ENCODE results near the gene FAM193A.

DNA sequence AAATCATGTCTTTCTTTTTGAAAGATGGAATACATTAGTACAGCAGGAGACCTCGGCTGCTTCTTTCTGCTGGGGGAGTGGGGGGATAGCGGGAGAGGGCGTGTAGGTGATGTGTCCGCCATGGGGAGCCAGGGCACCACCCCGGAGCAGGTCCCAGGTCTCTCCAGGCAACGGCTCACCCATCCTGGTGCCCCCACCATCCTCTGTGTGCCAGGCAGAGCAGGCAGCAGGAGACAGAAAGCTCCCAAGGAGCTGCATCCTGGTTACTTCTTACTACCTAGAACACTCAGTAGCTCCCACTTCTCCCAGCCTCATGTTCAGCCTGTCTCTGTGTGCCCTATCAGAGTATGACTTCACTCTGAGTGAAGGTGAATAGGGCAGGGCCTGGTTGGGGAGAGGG lies 196.1 kb downstream of the FAM193A start:
- TF ChIP-seq, protein P1, sequence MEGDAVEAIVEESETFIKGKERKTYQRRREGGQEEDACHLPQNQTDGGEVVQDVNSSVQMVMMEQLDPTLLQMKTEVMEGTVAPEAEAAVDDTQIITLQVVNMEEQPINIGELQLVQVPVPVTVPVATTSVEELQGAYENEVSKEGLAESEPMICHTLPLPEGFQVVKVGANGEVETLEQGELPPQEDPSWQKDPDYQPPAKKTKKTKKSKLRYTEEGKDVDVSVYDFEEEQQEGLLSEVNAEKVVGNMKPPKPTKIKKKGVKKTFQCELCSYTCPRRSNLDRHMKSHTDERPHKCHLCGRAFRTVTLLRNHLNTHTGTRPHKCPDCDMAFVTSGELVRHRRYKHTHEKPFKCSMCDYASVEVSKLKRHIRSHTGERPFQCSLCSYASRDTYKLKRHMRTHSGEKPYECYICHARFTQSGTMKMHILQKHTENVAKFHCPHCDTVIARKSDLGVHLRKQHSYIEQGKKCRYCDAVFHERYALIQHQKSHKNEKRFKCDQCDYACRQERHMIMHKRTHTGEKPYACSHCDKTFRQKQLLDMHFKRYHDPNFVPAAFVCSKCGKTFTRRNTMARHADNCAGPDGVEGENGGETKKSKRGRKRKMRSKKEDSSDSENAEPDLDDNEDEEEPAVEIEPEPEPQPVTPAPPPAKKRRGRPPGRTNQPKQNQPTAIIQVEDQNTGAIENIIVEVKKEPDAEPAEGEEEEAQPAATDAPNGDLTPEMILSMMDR (IDR thresholded peaks at IDR 0.05), result no peak
- no peak for TF ChIP-seq POLR2A (IDR thresholded peaks at IDR 0.05)

All from right lobe of liver (tissue), 4 donors.